ENCODE measurements around the gene DVL3. TPM values are rescaled to one million over a fixed set of nuclear protein-coding genes. Genes with fewer than 3 reads are reported as not detected.

DVL3 gene
- polyA plus RNA-seq, 2 of the 4 experiments (the other 2 are of a cell fraction), result 14.1 to 24.4 TPM

- TF ChIP-seq ZNF302 (CRISPR knock-in tag; IDR thresholded peaks at IDR 0.05) (no peak), RNF2 (IDR thresholded peaks at IDR 0.05; ENCODE audit: borderline replicate concordance, low read depth) (no peak), CBX8 (IDR thresholded peaks at IDR 0.05) (no peak), NR3C1 (IDR thresholded peaks at IDR 0.05) (no peak), ATOH8 (CRISPR knock-in tag; IDR thresholded peaks at IDR 0.05; ENCODE audit: low read depth) (no peak), KDM1A (IDR thresholded peaks at IDR 0.05; ENCODE audit: low read depth) (no peak)
Observed at GRCh38 chr3:184200825-184201224, 45.6 kb downstream of the DVL3 start (continued).

- ChIA-PET POLR2A (interaction anchor here (0.5 kb wide), 1 partner anchor 14 kb away, joined by 3 read pairs; no protein-coding TSS in a partner anchor), CTCF (interaction anchor here (1.2 kb wide), 1 partner anchor 24 kb away, joined by 5 read pairs; no protein-coding TSS in a partner anchor)
- no peaks in the 10 kb centered on the region for H3K4me1 ChIP-seq
- no peak overlapping the region for H3K4me3 ChIP-seq
- no peak overlapping the region for H3K4me2 ChIP-seq
- H3K27ac ChIP-seq, result no peak overlapping the region
- H3K9me3 ChIP-seq, result no peaks in the 10 kb centered on the region
- no peak for FAIRE-seq
- no peak for ATAC-seq
- no peak for DNase-seq (ENCODE audit: low read depth in 1 of 2, low spot score in 1 of 2)
- TF ChIP-seq GATA3 (IDR thresholded peaks at IDR 0.05; ENCODE audit: borderline replicate concordance), result no peak
- TF ChIP-seq ATOH8 (CRISPR knock-in tag; IDR thresholded peaks at IDR 0.05; ENCODE audit: low read depth), result no peak
- TF ChIP-seq CBX8 (IDR thresholded peaks at IDR 0.05), result no peak
- no peak for TF ChIP-seq MAFK (IDR thresholded peaks at IDR 0.05; ENCODE audit: partially characterized antibody)
- no peak for TF ChIP-seq HES2 (IDR thresholded peaks at IDR 0.05)
- TF ChIP-seq EHF (CRISPR knock-in tag; IDR thresholded peaks at IDR 0.05), result no peak
- no peak for TF ChIP-seq CTCF (IDR thresholded peaks at IDR 0.05)
- no peak for TF ChIP-seq POLR2AphosphoS2 (conservative IDR thresholded peaks at IDR 0.05; ENCODE audit: low read length)
- no peak for TF ChIP-seq TFCP2L1 (CRISPR knock-in tag; IDR thresholded peaks at IDR 0.05)
- TF ChIP-seq SMC3 (IDR thresholded peaks at IDR 0.05), result no peak
- 49% methylated on average over 8 of the region's 8 CpGs for WGBS (ENCODE audit: missing lambda C conversion rate)
Observed at GRCh38 chr3:184203526-184203925, 48.3 kb downstream of the DVL3 start.

GRCh38 chr3:184209146-184209923, 54.2 kb downstream of the DVL3 start:
- Histone ChIP-seq H3K4me2 (no peak overlapping the region), H3K27ac (no peak overlapping the region), H3K4me3 (no peak overlapping the region), H3K4me1 (no peaks in the 10 kb centered on the region), H3K9me3 (no peaks in the 10 kb centered on the region)
- DNase-seq (ENCODE audit: low read depth in 1 of 2, low spot score in 1 of 2) (no peak), ATAC-seq (no peak), FAIRE-seq (no peak)
- ChIA-PET POLR2A (no interaction called here), CTCF (interaction anchor here (2.4 kb wide), 1 partner anchor 19 kb away, joined by 10 read pairs; no protein-coding TSS in a partner anchor)
- WGBS (ENCODE audit: missing lambda C conversion rate), result 29% methylated on average over 11 of the region's 11 CpGs
- no peak for TF ChIP-seq MAZ (IDR thresholded peaks at IDR 0.05; ENCODE audit: borderline replicate concordance, low read depth, low read length)
- no peak for TF ChIP-seq HDAC2 (IDR thresholded peaks at IDR 0.05)
- no peak for TF ChIP-seq ATOH8 (CRISPR knock-in tag; IDR thresholded peaks at IDR 0.05; ENCODE audit: low read depth)
- no peak for TF ChIP-seq MYC (IDR thresholded peaks at IDR 0.05; ENCODE audit: borderline replicate concordance, low read length)
- TF ChIP-seq ELK1 (IDR thresholded peaks at IDR 0.05; ENCODE audit: low read depth, low read length), result no peak
- TF ChIP-seq NFE2L2 (conservative IDR thresholded peaks at IDR 0.05; ENCODE audit: low read length), result no peak
- TF ChIP-seq PHF8 (IDR thresholded peaks at IDR 0.05; ENCODE audit: borderline replicate concordance, low read depth), result no peak
- TF ChIP-seq ZFP36 (IDR thresholded peaks at IDR 0.05; ENCODE audit: borderline replicate concordance, partially characterized antibody), result no peak
- TF ChIP-seq SMC3 (IDR thresholded peaks at IDR 0.05), result no peak
- no peak for TF ChIP-seq EHMT2 (IDR thresholded peaks at IDR 0.05; ENCODE audit: low read depth)
- TF ChIP-seq HOXB5 (CRISPR knock-in tag; IDR thresholded peaks at IDR 0.05), result no peak
- TF ChIP-seq EP300 (IDR thresholded peaks at IDR 0.05), result no peak
- TF ChIP-seq CHD2 (IDR thresholded peaks at IDR 0.05; ENCODE audit: low read length, partially characterized antibody), result no peak
- TF ChIP-seq JUN (IDR thresholded peaks at IDR 0.05), result no peak
- TF ChIP-seq MAX (IDR thresholded peaks at IDR 0.05), result no peak
- TF ChIP-seq RFX5 (IDR thresholded peaks at IDR 0.05), result no peak
- no peak for TF ChIP-seq ZNF302 (CRISPR knock-in tag; IDR thresholded peaks at IDR 0.05)

All from A549 (cell line).